Adrenal gland (tissue), 12 donors: Measurements from ENCODE around the gene OR4E1. TPM values are rescaled to one million over a fixed set of nuclear protein-coding genes. Genes with fewer than 3 reads are reported as not detected.
"Not testable (repeated sequence)": the region's sequence is repeated elsewhere in the genome, so short reads cannot be mapped to it uniquely, and the experiment has no call there.

ENCODE experiments used
- DNase-seq, 7 donors: peaks; one replicate each; pipeline ENCODE4 v3.0.0-alpha.2; 2019 to 2020
- H3K27ac ChIP-seq, 5 donors: fragments of 200-600 bp; sonication (generic) in 4 of 5; 1 replicate in 3 of 5; 2 replicates in 2 of 5; pipeline versions ENCODE4 v1.5.1 to v1.8.0; 2016 to 2020; ENCODE audit warnings: mild to moderate bottlenecking in 1 of 5
- H3K27me3 ChIP-seq: fragments of 200-600 bp; 2 replicates; pipeline ENCODE4 v1.8.0; 2021
- H3K36me3 ChIP-seq, 2 donors: fragments of 200-600 bp; replicated peaks in 1 of 2; 1 replicate in 1 of 2; 2 replicates in 1 of 2; pipeline versions ENCODE4 v1.5.1 to v1.8.0; 2018 to 2022
- H3K4me1 ChIP-seq, 2 donors: fragments of 200-600 bp; replicated peaks in 1 of 2; 1 replicate in 1 of 2; 2 replicates in 1 of 2; pipeline versions ENCODE4 v1.5.1 to v1.8.0; 2018 to 2021
- H3K4me3 ChIP-seq, 4 donors: fragments of 200-600 bp; sonication (generic) in 3 of 4; one replicate each; pipeline ENCODE4 v1.5.1; 2016 to 2018
- H3K9me3 ChIP-seq, 3 donors: fragments of 200-600 bp; sonication (generic) in 1 of 3; replicated peaks in 1 of 3; 1 replicate in 2 of 3; 2 replicates in 1 of 3; pipeline versions ENCODE4 v1.5.1 to v1.8.0; 2016 to 2021
- POLR2A ChIP-seq, 2 donors: fragments of 450-650 bp; IDR thresholded peaks; one replicate each; pipeline ENCODE4 v1.6.1; 2017; ENCODE audit warnings: antibody characterized with exemption in 2 of 2, mild to moderate bottlenecking in 2 of 2, moderate library complexity in 1 of 2
- WGBS, 4 donors: extraction: QIAGEN DNeasy Blood & Tissue Kit in 2 of 4; methylation state at CpG; one replicate each; pipeline versions ENCODE4 v1.1.5 to v1.1.7; 2013 to 2017; 5-methylcytosine and 5-hydroxymethylcytosine counted together
- intact Hi-C, 2 donors: fragments of 100-400 bp; cut with DNase I; formaldehyde crosslinking; loops; one replicate each; pipeline versions ENCODE4 v1.14.1 to v1.15.0; 2022 to 2023
- polyA plus RNA-seq, 3 donors: library from polyadenylated mRNA; stranded (reverse); fragments of 200-250 nt in 2 of 3; fragments of 350-450 nt in 1 of 3; fragmentation: Illumina TruSeq in 1 of 3; extraction: RNeasy Lipid Tissue Mini Kit (QIAGEN cat#74804) in 1 of 3; gene quantifications; one replicate each; pipeline ENCODE4 v1.2.3, GENCODE V29; 2013 to 2014
- total RNA-seq, 9 donors: library from RNA; depleted of rRNA in 4 of 9; stranded (reverse); fragments of >200 nt in 4 of 9; fragments of 120-200 nt in 1 of 9; fragmentation: NEBNext Ultra II Directional in 1 of 9; extraction: Animal tissue kit (Norgen Biotek cat#: 25700) in 1 of 9; gene quantifications; one replicate each; pipeline versions ENCODE4 v1.1.0 to v1.2.4, GENCODE V29; 2013 to 2023
- TF ChIP-seq, protein P1 (sequence below), 6 experiments: fragments of 450-650 bp in 4 of 6; fragments of 200-600 bp in 2 of 6; sonication (generic) in 1 of 6; IDR thresholded peaks; 1 replicate in 5 of 6; 2 replicates in 1 of 6; pipeline versions ENCODE4 v1.5.1 to v1.8.0; 2016 to 2021; ENCODE audit warnings: antibody characterized with exemption in 6 of 6, mild to moderate bottlenecking in 2 of 6, moderate library complexity in 1 of 6
- donor health status: healthy with polysubstance abuse.
- donor health status: Bipolar disorder and iron deficiency.
- donor health status: DM: yes; HTN: yes; CAD: no.
- donor health status: DM: no; HTN: no; CAD: no.
- donor health status: DM: no; HTN: no; CAD: no.
- donor health status: DM: yes; HTN: yes; CAD: no.

Gene OR4E1
- total and polyA plus RNA-seq, 12 donors = not detected

DNA sequence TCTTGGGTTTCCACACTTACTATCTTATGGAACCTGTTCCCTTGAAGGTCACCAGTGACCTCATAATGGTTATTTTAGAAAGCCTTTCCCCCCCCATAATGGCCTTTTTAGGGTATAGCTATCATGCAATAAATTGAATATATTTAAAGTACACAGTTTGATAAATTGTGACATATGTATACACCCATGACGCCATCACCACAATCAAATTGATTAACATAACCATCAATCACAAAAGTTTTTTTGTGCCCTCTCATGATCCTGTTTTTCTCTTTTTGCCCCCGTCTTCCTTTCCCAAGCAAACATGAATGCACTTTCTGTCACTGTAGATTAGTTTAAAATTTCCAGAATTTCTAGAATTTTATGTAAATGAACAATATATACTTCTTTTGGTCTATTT is 28.7 kb upstream of the OR4E1 start:
- intact Hi-C loops = no loop called here
- no peak for DNase-seq
- Histone ChIP-seq H3K36me3 (no peaks in the 10 kb centered on the region), H3K4me3 (no peak overlapping the region), H3K27ac (no peak overlapping the region), H3K9me3 (no peaks in the 10 kb centered on the region), H3K4me1 (no peaks in the 10 kb centered on the region), H3K27me3 (no peaks in the 10 kb centered on the region)
- TF ChIP-seq, protein P1, sequence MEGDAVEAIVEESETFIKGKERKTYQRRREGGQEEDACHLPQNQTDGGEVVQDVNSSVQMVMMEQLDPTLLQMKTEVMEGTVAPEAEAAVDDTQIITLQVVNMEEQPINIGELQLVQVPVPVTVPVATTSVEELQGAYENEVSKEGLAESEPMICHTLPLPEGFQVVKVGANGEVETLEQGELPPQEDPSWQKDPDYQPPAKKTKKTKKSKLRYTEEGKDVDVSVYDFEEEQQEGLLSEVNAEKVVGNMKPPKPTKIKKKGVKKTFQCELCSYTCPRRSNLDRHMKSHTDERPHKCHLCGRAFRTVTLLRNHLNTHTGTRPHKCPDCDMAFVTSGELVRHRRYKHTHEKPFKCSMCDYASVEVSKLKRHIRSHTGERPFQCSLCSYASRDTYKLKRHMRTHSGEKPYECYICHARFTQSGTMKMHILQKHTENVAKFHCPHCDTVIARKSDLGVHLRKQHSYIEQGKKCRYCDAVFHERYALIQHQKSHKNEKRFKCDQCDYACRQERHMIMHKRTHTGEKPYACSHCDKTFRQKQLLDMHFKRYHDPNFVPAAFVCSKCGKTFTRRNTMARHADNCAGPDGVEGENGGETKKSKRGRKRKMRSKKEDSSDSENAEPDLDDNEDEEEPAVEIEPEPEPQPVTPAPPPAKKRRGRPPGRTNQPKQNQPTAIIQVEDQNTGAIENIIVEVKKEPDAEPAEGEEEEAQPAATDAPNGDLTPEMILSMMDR (IDR thresholded peaks at IDR 0.05) = no peak
- TF ChIP-seq POLR2A (IDR thresholded peaks at IDR 0.05) = no peak
- WGBS, 4 donors = 62 to 77% (median 74%) methylated on average over 2 of the region's 2 CpGs

DNA sequence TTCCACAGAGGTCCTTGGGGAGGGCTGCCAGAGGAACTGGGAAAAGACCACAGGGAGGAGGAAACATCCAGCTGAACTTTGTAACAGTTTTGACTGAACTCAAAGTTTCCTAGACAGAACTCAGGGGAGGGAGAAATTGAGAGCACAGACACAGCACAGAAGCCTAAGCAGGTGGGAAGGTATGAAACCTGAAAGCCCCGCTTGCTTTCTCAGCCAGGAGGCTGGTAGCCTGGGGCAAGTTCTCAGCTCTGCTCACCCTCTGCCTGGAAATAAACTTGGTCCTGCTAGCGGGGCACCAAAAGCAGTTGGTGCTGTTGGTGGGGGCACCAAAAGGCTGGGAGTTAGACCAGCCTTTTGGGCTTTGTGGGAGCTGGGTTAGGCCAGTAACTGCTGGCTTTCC is 25.9 kb upstream of the OR4E1 start:
- H3K36me3 ChIP-seq = no peaks in the 10 kb centered on the region
- no peak for DNase-seq
- H3K4me3 ChIP-seq = no peak overlapping the region
- H3K27ac ChIP-seq = no peak overlapping the region
- H3K4me1 ChIP-seq = no peaks in the 10 kb centered on the region
- H3K27me3 ChIP-seq = no peaks in the 10 kb centered on the region
- no peak for TF ChIP-seq POLR2A (IDR thresholded peaks at IDR 0.05)
- intact Hi-C loops = no loop called here
- 50 to 83% (median 74%) methylated on average over 1 to 2 of the region's 2 CpGs for WGBS, 4 donors
- no peaks in the 10 kb centered on the region for H3K9me3 ChIP-seq

DNA sequence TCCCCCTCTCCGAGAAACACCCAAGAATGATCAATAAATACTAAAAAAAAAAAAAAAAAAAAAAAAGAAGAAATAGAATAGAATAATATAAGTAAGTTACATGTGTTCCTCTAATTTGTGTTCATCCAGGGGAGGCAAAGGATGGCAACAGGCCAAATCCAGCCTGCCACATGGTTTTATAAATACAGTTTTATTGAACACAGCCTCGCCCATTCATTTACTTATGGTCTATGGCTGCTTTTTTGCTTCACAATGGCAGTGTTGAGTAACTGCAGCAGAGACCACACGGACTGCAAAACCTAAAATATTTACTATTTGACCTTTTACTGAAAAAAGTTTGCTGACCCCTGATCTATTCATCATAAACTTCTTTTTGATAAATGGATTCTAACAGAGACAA is 24.9 kb upstream of the OR4E1 start:
- DNase-seq, H3K9me3 ChIP-seq, H3K4me1 ChIP-seq, intact Hi-C loops, H3K27ac ChIP-seq, H3K27me3 ChIP-seq, H3K4me3 ChIP-seq, H3K36me3 ChIP-seq: not testable (repeated sequence)
- WGBS, 4 donors = 32 to 66% (median 44%) methylated on average over 2 to 3 of the region's 3 CpGs

GRCh38 chr14:21697662-21698061 is 24.0 kb upstream of the OR4E1 start:
- WGBS, 4 donors = 82 to 97% (median 92%) methylated on average over 10 to 33 of the region's 33 CpGs
- H3K27me3 ChIP-seq, H3K27ac ChIP-seq, intact Hi-C loops, H3K4me3 ChIP-seq, H3K9me3 ChIP-seq, DNase-seq, H3K4me1 ChIP-seq, H3K36me3 ChIP-seq: not testable (repeated sequence)

DNA sequence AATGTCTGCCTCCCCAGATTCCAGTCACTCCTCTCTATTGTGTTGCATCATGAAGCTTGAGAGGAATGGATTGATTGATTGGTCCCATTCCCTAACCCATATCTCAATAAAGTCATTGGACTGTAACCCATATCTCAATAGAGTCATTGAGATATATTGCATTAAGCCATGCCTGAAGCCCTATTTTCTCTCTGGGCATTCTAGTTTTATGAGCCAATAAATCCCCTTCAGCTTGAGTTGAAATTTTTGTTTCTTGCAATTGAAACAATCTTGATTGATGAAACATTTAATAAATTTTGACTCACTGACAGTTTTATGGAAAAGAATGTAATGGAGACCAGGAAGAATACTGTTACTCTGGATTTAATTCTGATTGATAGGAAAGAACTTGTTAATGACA is 20.8 kb upstream of the OR4E1 start:
- intact Hi-C loops = no loop called here
- TF ChIP-seq POLR2A (IDR thresholded peaks at IDR 0.05) = no peak
- H3K36me3 ChIP-seq = no peaks in the 10 kb centered on the region

DNA sequence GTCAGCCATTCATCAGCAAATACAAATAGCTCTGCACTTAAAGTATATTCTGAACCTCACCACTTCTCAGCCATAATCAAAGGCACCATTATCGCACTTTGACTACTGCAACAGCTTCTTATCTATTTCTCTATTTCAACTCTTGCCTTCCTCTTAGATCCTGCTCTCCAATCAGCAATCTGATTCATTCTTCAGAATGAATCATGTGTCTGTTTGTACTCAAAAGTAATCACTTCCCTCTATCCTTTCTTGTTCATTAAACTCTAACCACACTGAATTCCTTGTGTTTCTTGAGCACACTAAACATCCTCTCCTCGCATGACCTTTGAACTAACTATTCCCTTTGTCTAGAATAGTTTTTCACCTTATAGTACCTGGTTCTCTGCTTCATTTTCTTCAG is 12.8 kb upstream of the OR4E1 start:
- WGBS, 4 donors = 74 to 86% (median 78%) methylated on average over 2 of the region's 2 CpGs
- Histone ChIP-seq H3K4me1 (no peaks in the 10 kb centered on the region), H3K4me3 (no peak overlapping the region), H3K9me3 (no peaks in the 10 kb centered on the region), H3K27me3 (no peaks in the 10 kb centered on the region), H3K36me3 (no peaks in the 10 kb centered on the region), H3K27ac (no peak overlapping the region)
- intact Hi-C loops = no loop called here
- TF ChIP-seq POLR2A (IDR thresholded peaks at IDR 0.05) = no peak
- TF ChIP-seq, protein P1 (IDR thresholded peaks at IDR 0.05) = no peak
- no peak for DNase-seq

More for the DNA sequence above, 20.8 kb upstream of the OR4E1 start:
- H3K27ac ChIP-seq = no peak overlapping the region
- H3K4me1 ChIP-seq = no peaks in the 10 kb centered on the region
- no peak overlapping the region for H3K4me3 ChIP-seq
- no peaks in the 10 kb centered on the region for H3K27me3 ChIP-seq
- no peaks in the 10 kb centered on the region for H3K9me3 ChIP-seq
- no peak for DNase-seq
